Daoy (cell line): ENCODE data around the gene SSRP1. TPM values are rescaled to one million over a fixed set of nuclear protein-coding genes. Genes with fewer than 3 reads are reported as not detected.
"Not testable (repeated sequence)": the region's sequence is repeated elsewhere in the genome, so short reads cannot be mapped to it uniquely, and the experiment has no call there.

ENCODE experiments used
- DNase-seq: peaks from one replicate; pipeline ENCODE4 v3.0.0-alpha.2; 2015; ENCODE audit warnings: low read depth
- total RNA-seq: library from RNA; depleted of rRNA; stranded (reverse); fragments of >200 nt; shearing (Covaris generic); gene quantifications from 2 replicates; pipeline ENCODE4 v1.2.3, GENCODE V29; 2014

SSRP1 gene
- total RNA-seq, 1 experiment from 2014 or later = 241 TPM

DNA sequence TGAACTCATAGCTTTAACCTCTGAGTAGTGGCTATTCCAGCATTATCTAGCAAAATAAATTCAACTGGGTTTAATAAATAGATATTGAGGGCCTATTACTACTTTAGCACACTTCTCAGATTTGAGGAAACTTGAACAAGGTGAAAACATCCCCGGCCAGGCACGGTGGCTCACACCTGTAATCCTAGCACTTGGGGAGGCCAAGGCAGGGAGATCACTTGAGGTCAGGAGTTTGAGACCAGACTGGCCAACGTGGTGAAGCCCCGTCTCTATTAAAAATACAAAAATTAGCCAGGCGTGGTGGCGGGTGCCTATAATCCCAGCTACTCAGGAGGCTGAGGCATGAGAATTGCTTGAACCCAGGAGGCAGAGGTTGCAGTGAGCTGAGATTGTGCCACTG, 1.2 kb upstream of the SSRP1 start:
- DNase-seq = not testable (repeated sequence)

DNA sequence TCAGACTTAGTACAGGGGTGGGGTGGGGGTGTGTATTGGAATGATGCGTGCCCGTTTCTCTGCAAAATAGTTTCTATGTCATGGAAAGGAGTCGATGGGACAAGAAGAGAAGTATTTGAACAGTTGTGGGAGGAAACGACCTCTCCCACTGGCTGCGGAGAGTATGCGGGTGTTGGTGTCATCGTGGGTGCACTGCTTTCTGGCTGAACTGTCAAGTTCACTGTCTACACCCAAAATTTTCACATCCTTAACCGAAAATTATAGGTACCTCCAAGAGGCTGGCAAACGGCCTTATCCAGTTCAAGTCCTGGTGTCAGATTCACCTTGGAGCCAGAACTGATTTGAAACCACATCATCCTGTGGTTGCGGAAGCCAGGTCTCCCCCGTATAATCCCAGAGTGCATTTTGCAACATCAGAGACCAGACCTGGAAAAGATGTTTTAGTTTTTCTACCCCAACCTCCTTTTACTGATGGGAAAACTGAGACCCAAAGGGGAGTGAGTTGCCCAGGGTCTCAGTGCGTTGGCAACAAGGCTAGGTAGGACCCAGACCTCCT, 497 bp upstream of the SSRP1 start:
- no peak for DNase-seq

DNA sequence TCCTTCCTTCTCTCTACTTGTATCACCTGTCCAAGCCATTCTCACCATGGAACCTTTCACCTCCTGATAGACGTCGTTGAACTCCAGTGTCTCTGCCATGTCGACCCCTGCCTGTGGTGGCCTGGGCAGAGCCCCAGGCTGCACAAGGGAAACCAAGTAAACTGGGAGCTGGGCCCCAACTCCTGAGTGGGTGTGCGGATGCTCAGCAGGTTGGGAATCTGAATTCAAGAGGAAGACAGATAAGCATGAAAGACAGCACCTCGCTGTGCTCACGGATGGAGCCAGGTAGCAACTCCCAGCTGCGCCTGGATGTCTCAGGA, 709 bp downstream of the SSRP1 start:
- DNase-seq = no peak

DNA sequence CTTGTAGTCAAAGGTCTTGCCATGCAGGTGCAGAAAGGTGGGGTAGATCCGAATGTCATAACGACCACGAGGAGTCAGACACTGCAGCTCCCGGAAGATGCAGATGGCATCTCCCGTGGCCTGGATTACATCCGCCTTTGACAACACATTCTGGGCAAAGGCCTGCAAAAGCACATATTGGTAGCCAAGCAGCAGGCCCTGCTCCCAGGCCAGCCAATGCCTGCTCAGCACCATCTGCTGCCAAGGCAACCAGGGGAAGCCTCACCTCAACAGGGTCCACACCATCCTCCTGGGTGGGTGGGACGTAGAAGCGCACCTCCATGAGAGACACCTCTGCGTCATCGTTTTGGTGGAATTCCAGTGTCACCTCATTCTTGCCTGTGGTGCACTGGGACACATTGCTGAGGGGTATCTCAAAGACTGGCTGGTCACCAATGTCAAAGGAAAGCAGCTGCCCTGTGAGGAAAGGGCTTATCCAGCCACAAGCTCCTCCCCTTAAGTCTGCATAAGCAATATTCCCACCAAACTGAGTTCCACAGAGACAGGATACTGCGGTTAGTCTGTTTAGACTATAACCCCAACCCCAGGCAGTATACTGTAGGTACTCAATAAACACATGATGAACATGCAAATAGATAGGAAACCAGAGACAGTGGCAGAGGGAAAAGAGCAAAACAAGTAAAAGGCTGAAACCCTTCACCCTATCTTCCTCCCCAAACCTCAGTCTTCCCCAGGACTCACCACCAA, 2.8 kb downstream of the SSRP1 start:
- DNase-seq = no peak

DNA sequence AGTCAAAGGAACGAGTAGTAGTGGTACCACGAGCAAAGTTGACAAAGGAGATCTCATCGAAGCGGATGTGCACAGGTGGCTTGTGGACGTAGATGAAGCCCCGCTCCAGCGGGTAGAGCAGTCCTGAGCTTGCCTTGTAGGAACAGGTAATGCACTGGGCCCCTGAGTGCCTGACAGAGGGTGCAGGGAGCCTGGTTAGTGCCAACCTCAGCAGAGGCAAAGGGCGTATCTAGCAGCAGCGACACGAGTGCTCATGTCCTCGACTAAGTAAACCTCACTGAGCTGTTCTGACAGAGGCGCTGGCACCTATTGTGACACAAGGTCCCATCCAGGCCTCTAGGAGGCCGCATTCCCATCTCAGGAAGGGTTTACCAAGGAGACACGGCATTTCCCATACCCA, 4.0 kb downstream of the SSRP1 start:
- no peak for DNase-seq

DNA sequence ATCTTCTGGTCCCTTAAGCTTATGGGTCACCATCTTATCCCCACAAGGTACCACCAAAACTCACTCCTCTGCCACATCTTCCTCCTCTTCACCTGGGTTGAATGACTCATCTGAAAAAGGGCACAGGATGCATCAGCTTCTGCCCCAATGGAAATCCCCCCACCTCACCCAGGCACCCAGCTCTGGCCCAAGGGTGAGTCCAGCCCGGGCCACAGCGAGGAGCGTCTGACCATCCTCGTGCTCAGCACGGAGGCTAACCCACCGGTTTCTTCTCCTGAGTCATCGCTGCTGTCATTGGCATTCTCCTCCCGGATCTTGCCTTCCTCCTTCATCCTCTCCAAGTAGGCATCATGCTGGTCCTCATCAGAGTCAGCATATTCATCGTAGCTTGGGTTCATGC, 5.7 kb downstream of the SSRP1 start:
- DNase-seq = no peak

DNA sequence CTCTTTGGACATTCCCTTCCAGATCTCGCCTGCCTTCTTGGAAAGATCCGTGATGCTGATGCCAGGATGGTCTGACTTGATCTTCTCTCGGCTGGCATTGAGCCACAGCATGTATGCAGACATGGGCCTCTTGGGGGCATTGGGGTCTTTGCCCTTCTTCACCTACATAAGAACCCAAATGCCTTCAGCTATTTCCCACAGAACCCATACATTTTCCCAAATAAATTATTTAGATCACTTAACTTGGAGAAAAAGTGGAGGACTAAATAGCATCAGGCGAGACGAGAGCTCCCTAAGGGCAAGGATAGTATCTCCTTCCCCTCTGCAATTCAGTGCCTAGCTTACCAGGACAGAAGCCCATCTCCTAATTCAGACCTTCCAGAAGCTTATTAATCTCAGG, 8.0 kb downstream of the SSRP1 start:
- DNase-seq = no peak

DNA sequence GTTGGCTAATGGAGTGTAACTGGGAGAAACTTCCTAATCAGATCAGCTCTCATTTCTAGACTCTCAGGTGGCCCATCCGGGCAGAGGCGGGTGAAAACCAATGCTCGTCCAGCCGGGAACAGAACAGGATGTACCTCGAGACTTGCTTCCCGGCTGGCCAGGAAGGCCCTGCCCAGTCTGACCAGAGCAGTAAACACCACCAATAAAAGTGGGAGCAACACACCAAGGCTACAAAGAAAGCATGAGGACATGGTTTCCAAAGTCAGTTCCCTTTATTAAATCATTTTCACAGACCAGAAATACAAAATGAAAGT, 10.0 kb downstream of the SSRP1 start:
- DNase-seq = no peak

DNA sequence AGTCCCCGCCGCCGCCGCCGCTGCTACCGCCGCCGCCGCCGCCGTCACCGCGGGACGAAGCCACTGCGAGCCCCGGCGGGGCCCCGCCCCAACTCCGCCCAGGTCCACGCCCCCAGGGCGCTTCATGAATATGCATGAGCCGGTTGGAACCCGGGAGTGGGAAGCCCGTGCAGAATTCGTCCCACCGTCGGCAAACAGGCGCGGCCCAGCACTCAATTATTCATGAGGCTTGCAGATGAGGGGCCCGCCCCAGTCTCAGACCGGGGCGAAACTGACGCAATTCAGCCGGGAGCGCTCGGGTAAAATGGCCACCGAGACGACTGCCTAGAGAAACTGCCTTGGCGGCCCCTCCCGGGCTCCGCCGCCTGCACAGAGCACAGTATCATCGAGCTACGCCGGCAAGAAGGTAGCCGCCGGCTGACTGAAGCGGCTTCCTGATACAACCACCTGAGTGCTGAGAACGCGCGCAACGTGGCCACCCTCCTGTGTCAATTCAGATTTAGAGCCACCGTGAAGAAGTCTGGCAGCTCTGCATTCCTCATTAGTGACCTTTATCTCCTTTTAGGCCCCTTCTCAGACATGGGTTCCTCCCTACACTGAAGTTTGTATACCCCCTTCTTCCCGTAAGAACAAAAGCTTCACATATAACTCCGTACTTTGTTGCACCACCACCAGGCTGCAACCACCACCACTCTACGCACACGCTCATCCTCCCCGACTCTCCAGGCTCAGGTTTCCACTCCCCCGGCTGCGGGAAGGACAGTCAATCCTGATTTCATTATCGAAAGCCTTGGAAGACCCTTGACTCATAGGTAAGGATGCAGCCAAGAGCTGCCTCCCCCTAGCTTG, 10.6 kb downstream of the SSRP1 start, which contains the start of gene TNKS1BP1:
TSS of gene TNKS1BP1 (minus strand) at position 67 of the 849 bp plus-strand sequence. CDS start 3,067 bp downstream, outside the sequence.
- peak; percentile 95 for DNase-seq

DNA sequence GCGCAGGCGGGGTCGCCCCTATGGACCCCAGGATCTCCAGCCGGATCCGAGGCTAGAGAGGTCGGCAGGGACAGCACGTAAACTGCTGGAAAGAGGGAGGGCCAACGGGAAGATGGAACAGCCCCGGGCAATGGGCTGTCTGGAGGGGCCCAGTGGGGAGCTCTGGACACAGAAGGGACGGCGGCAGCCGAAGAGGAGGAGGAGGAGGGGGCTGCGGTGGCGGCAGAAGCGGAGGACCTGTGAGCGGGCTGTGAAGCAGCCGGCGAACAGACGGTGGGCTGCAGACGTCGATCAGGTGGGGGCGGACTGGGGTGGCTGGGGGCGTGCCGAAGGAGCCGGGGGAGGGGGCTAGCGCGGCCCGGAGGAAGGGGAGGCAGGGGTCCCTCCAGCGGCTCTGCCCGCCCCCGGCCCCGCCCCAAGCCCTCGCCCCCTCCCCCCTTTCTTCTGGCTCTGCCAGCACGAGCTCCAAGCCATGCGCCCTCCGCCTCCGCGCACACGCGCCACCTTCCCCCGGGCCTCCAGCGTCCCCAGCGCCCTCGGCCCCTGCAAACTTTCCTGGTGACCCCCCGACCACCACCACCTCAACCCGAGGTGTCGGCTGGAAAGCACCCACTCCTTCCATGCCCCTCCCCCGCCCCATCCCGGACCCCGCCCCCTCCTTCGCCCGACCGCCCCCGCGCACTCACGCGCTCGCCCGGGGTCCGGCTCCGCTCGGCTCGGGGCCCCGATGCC, 11.4 kb downstream of the SSRP1 start:
- DNase-seq = peak; percentile 39

DNA sequence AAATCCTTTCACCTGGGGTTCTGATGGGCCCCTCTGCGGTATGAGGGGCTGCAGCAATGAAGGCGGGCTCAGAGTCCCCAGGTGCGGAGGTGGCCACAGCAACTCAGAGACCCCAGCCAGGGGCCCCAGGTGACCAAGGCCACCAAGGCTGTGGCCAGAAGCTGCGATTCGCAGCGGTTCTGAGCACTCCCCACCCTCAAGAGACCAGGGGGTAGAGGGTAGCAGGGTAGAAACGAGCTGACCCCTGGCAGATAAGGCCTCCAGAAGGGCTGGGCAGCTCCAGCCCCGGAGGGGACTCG, 11.9 kb downstream of the SSRP1 start:
- DNase-seq = no peak

DNA sequence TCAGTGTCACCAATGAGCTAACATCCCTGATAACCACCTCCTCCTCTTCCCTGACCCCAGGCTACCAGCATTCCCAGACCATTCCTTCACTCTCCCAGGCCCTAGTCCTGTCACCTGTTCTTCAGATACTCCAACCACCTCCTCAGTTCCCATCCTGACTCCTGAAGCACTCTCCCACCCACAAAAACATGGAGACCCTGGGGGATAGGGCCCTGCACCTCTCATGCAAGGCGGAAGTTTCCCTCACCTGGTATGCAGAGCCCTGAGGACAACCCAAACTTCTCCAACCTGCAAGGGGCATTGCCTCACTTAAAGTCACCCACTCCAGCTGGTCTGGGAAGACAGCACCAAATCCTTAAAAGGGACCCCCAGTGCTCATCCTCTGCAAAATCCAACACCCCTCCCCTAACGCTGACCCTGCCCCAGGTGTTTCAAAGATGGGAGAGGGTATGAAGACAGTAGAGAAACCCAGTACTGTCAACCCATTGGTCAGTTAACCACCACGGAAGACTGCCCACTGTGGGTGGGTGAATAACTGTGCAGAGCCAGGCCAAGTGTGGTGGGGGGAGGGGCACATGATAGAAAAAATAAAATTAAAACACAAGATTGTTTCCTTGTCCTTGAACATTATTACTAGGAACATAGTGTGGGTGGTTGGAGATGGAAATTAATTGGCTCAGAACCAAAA, 12.4 kb downstream of the SSRP1 start:
- no peak for DNase-seq

DNA sequence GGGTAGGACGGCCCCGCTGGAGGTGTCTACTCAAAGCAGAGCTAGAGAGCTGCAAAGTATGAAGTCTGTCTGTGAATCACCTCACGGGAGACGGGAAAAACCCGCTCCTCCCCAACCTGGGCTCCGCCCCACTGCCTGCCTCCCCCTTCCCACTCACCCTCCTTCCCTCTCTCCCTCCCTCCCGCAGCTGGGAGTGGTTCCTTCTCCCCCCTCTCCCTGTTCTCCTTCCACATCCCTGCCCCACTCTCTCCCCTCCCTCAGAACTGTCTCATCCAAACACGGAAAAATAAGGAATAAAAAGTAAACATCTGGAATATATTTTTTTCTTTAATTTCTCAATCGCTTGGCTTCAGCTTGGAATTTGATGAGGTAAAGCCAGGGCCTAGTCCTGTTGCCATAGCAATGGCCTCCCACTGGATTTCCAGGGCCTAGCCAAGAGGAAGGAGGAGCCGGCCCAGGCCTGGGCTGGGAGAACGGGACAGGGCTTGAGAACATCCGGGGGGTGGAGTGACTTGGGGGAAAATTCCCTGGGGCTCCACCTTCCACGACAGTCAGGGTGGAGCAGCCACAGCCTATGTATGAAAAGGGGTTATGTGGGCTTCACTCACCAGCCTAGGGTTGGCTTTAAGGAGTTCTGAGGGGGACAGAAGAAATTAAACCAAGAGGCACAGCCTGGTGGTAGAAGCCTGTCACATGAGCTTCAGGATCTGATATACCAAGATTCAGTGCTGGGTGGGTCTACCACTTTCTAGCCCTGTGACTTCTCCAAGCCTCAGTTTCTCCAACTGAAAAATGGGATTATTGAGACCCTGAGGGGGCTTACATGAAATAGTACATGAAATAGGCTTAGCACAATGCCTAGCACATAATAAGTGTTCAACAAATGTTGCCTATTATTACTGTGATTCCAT, 13.2 kb downstream of the SSRP1 start:
- DNase-seq = peak; percentile 96

DNA sequence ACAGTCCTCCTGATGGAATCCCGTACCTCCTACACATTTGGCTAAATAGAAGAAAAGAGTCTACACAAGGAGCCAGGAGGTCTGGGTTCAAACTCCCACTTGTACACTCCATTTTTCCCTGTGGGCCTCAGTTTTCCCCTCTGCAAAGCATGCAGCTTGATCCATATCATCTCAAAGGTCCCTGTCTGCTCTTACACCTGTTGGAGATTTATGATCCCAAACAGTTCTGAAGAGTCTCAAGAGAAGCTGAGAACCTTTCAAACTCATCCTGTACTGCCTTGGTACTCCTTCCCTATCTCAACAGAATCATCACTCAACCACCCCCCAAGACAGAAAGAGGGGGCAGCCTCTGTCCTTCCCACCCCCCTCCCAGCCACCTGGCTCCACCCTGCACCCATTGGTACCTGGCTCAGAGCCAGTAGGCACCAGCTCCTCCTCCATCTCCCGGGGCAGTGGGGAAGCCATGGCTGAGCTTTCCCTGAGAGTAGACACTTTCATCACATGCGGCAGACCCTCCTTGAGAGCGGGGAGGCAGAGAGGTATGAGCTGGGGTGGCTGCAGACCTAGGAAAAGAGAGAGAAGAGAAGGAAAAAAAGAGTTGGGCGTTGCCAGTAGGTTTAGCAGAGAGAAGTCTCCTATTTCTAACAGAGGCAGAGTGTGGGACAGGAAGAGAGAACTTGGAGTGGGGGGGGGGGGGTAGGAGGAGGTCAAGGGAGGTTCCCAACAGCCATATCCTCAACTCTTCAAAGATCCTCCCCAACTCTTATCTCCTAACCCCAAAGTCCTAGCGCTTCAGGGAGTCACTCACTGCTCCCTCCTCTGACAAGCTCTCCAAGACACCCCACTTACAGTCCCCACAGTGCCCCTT, 14.1 kb downstream of the SSRP1 start:
- no peak for DNase-seq

DNA sequence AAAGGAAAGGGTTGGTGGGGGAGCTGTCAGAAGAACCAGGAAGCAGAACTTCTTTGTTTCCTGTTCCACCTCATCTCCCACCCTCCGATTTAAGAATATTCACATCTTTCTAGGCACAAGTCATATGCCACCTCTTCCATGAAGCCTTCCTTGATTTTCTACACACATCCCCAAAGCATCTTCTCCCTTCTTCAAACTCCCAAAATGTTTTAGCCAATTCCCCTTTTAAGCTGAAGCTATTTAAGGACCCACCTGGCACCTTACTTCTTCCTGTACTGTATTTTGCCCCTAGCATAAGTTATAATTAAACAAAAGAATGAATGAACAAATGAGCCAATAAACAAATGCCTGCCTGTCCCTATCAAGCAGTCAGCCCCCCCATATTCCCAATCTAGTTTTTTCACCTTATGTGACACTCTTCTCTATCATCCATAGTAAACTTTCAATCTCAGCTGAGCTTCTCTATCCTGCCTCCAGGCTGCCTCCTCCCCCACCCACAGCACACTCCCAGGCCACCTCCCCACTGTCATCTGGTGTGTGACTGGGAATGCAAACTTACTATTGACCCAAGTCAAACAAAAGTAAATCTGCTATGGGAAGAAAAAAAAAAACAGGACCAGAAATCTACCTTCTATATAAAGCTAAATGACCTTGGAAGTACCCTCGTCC, 14.8 kb downstream of the SSRP1 start:
- no peak for DNase-seq

DNA sequence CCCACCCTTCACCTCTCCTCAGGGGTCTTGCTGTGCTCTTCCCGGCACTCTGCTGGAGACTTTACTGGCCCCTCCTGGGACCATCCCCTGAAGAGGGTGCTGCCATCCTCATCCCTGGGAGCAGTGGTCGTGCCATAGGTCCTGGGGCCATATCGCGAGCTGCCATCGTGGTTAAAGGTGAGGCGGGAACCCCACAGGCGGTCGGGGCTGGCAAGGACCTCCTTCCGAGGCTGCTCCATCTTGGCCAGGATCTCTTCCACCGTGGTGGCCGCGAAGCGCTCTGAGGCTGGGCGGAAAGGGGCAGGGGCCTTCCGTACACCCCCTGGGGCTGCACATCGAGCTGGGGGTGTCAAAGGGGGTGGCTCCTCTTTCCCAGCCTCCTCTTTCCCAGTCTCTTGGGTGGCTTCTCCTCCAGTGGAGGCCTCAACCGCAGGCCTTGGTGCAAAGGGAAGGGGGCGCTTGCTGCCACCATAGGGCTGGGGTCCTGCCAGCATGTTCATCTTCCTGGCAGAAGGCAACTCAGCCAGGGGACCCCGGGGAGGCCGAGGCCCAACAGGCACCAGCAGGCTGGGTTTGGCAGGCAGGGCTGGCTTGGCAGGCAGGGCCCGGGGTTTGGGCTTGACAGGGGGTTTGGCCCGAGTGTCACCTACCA, 15.5 kb downstream of the SSRP1 start:
- DNase-seq = no peak

DNA sequence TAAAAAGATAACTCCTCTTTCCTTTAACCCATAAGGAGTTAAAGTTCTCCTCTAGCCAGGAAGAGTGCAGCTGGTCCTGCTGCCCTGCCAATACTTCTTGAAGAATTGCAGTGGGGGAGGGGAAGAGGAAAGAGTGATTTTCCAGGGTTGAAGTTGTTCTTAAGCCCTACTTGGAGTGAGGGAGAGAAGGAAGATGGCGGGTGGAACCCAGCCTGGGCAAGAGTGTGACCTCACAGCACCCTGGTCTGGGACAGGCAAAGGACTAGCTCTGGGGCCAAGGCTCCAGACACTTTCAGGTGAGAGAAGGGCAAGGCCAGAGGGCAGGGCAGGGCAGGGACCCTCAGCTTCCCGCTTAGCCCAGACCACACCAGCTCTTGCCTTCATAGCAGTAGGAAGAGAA, 17.5 kb downstream of the SSRP1 start:
- DNase-seq = no peak

DNA sequence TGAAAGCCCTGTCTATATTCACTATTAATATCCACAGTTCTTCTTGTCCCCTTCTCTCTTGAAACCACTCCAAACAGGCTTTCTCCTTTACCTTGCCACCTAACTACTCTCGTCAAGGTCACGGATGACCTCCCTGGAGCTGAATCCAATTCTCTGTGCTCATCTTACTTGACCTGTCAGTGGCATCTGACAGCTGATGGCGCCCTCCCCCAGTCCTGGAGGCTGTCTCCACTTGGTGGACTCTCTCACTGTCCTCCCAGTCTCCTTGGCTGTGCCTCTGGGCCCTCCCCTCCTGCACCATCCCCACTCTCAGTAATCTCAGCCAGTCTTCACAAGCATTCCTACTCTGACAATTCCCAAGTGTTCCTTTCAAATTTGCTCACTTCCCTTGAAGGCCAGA, 19.7 kb downstream of the SSRP1 start:
- no peak for DNase-seq

DNA sequence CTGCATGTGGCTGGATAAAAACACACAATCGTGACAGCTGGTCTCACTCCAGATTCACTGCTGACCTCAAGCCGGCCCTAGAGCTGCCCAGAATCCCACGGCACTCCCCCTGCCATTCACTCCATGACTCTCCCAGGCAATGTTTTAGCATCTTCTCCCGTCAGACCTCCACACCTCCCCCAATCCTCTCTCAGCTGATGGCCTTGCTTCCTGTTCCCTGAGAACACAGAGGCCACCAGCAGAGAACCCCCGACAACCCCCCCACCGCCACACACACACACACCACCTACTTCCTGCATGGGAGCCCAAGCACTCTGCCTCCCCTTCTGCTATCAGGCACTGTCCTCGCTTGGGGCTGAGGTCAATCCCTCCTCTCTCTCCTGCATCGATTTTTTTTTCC, 20.2 kb downstream of the SSRP1 start:
- peak; percentile 57 for DNase-seq
